Left lobe of liver (tissue), 2 donors: ENCODE measurements around the gene ZNF557. TPM values are rescaled to one million over a fixed set of nuclear protein-coding genes. Genes with fewer than 3 reads are reported as not detected.
"Not testable (repeated sequence)": the region's sequence is repeated elsewhere in the genome, so short reads cannot be mapped to it uniquely, and the experiment has no call there.

Experiments used
- ATAC-seq: fragments of 200-7000 bp; cut with Tn5 transposase; one replicate; pipeline ENCODE4 v1.9.1; 2020; ENCODE audit warnings: mild to moderate bottlenecking, moderate library complexity
- DNase-seq: peaks from one replicate; pipeline ENCODE4 v3.0.0-alpha.2; 2020; ENCODE audit warnings: low spot score
- total RNA-seq: library from RNA; stranded (reverse); gene quantifications from one replicate; pipeline ENCODE4 v1.2.1, GENCODE V29; 2021
- donor health status: DM: no; HTN: no; CAD: no; lungs with moderate emphysema.
- donor health status: DM: no; HTN: yes; CAD: no.

Gene ZNF557
- 3.0 TPM for total RNA-seq

- ATAC-seq (peak; percentile 98), DNase-seq (peak; percentile 99)
Measured at GRCh38 chr19:7069042-7069903, at the start of gene ZNF557. Gene ZNF557, plus strand, starts transcription at chr19:7069703. Its CDS starts 5,372 bp downstream, at chr19:7075075.

- DNase-seq, ATAC-seq: not testable (repeated sequence)
Measured at GRCh38 chr19:7021331-7021730, 48.2 kb upstream of the ZNF557 start, which contains the start of gene MBD3L2B. Gene MBD3L2B, minus strand, starts transcription at chr19:7021431. Its CDS starts 34 bp downstream, at chr19:7021397.

DNA sequence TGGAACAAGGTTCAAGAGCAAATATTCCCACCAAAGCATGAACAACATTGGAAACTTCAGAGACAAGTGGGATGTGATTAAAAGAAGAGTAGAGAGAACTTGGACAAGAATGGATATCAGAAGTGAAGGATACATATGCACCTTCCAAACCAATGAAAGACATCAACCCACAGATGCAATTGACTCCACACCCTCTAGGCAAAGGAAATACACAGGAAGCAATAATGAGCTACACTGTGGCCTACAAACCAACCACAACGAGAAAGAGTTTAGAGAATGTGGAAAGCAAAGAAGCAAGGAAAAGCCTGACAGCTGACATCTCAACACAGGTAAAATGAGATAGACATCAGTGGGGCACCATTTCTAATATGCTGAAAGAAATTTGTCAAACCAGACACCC lies 40.7 kb upstream of the ZNF557 start:
- not testable (repeated sequence) for ATAC-seq, DNase-seq

DNA sequence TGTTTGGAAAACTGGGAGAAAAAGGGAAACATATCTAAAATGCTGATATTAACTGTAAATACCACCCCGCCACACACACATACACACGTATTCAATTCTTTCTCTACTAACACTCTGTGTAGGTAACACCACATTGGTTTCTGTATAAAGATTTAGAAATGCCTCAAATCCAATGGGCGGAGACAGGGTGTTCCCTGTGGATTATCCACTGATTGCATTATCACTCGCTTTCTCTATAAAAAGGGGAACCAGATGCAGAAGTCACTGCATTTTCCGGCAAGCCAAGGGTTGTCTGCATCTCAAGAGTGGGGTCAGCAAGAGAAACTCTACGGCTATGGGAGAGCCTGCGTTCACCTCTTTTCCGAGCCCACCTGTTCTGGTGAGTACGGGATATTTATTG lies 39.2 kb upstream of the ZNF557 start, which contains the start of gene MBD3L5:
Gene MBD3L5, plus strand, starts transcription at position 301 of the 400 bp plus-strand sequence. Its CDS starts 34 bp downstream, at position 335.
- DNase-seq, ATAC-seq: not testable (repeated sequence)

GRCh38 chr19:7040079-7040478 lies 29.4 kb upstream of the ZNF557 start, which contains the start of gene MBD3L4:
Gene MBD3L4, minus strand, starts transcription at chr19:7040179. Its CDS starts 35 bp downstream, at chr19:7040144.
- not testable (repeated sequence) for ATAC-seq, DNase-seq

DNA sequence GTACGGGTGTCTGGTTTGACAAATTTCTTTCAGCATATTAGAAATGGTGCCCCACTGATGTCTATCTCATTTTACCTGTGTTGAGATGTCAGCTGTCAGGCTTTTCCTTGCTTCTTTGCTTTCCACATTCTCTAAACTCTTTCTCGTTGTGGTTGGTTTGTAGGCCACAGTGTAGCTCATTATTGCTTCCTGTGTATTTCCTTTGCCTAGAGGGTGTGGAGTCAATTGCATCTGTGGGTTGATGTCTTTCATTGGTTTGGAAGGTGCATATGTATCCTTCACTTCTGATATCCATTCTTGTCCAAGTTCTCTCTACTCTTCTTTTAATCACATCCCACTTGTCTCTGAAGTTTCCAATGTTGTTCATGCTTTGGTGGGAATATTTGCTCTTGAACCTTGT lies 27.9 kb upstream of the ZNF557 start:
- ATAC-seq, DNase-seq: not testable (repeated sequence)

DNA sequence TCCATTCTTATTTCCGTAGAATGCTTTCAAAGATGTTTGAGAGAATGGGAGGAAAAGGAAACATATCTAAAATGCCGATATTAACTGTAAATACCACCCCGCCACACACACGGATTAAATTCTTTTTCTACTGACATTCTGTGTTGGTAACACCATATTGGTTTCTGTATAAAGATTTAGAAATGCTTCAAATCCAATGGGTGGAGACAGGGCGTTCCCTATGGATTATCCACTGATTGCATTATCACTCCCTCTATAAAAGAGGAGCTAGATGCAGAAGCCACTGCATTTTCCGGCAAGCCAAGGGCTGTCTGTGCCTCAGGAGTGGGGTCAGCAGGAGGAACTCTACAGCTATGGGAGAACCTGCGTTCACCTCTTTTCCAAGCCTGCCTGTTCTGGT lies 20.5 kb upstream of the ZNF557 start, which contains the start of gene MBD3L2:
Gene MBD3L2, plus strand, starts transcription at position 301 of the 400 bp plus-strand sequence. Its CDS starts 53 bp downstream, at position 354.
- not testable (repeated sequence) for ATAC-seq, DNase-seq

GRCh38 chr19:7051421-7051820 lies 18.1 kb upstream of the ZNF557 start:
- not testable (repeated sequence) for DNase-seq, ATAC-seq

- not testable (repeated sequence) for DNase-seq, ATAC-seq
Measured at GRCh38 chr19:7052896-7053295, 16.6 kb upstream of the ZNF557 start.

DNA sequence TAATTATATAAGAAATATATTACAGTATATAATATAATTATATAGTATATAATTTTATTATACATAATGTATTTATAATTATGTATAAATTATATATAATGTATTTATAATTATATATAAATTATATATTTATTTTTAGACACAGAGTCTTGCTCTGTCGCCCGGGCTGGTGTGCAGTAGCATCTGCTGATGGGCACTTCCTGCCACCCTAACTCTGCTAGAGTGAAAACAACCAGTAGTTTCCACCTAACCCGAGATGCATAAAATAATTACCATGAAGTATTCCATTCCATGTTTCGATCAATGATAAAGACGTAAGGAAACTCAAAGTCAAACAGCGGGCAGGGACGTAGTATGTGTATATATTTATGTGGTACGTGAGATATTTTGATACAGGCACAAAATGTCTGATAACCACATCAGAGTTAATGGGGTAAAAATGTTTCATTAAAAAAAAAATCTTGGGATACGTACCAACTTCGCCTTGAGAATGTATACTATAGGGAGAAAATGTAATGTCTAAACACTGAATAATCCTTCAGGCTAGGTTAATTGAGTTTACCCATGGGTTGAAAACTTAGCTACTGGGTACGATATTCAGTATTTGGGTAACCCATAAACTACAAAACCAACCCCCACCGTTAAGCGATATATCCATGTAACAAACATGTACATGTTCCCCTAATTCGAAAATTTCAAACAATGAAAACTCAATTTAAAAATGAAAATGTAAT lies 14.7 kb upstream of the ZNF557 start:
- not testable (repeated sequence) for DNase-seq, ATAC-seq

- DNase-seq, ATAC-seq: not testable (repeated sequence)
Measured at GRCh38 chr19:7055679-7056078, 13.8 kb upstream of the ZNF557 start.

- DNase-seq, ATAC-seq: not testable (repeated sequence)
Measured at GRCh38 chr19:7056371-7056770, 13.1 kb upstream of the ZNF557 start.

DNA sequence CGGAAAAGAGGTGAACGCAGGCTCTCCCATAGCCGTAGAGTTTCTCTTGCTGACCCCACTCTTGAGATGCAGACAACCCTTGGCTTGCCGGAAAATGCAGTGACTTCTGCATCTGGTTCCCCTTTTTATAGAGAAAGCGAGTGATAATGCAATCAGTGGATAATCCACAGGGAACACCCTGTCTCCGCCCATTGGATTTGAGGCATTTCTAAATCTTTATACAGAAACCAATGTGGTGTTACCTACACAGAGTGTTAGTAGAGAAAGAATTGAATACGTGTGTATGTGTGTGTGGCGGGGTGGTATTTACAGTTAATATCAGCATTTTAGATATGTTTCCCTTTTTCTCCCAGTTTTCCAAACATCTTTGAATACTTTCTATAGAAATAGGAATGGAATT lies 10.9 kb upstream of the ZNF557 start, which contains the start of gene MBD3L3:
Gene MBD3L3, minus strand, starts transcription at position 101 of the 400 bp plus-strand sequence. Its CDS starts 71 bp downstream, at position 30.
- not testable (repeated sequence) for DNase-seq

GRCh38 chr19:7059977-7060376 lies 9.5 kb upstream of the ZNF557 start:
- not testable (repeated sequence) for DNase-seq, ATAC-seq

More for the DNA sequence above, 10.9 kb upstream of the ZNF557 start, which contains the start of gene MBD3L3:
- not testable (repeated sequence) for ATAC-seq

GRCh38 chr19:7063339-7063738 lies 6.2 kb upstream of the ZNF557 start:
- no peak for DNase-seq
- no peak for ATAC-seq

DNA sequence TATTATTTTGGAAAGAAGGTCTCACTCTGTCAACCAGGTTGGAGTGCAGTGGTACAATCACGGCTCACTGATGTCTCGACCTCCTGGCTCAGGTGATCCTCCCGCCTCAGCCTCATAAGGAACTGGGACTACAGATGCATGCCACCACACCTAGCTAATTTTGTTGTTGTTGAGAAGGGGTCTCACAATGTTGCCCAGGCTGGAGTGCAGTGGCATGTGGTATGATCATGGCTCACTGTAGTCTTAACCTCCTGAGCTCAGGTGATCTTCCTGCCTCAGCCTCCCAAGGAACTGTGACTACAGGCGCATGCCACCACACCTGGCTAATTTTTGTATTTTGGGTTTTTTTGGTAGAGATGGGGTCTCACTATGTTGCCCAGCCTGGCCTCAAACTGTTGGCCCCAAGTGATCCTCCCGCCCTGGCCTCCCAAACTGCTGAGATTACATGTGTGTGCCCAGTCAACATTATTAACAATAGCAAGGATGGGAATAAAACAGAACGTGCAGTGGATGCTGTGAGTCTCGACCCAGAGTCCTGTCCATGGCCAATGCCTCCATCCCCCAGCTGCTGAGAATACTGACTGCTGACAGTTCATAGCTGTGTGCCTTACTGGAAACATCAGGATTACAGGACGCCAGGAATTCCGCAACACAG lies 5.6 kb upstream of the ZNF557 start:
- DNase-seq = no peak
- ATAC-seq = no peak

DNA sequence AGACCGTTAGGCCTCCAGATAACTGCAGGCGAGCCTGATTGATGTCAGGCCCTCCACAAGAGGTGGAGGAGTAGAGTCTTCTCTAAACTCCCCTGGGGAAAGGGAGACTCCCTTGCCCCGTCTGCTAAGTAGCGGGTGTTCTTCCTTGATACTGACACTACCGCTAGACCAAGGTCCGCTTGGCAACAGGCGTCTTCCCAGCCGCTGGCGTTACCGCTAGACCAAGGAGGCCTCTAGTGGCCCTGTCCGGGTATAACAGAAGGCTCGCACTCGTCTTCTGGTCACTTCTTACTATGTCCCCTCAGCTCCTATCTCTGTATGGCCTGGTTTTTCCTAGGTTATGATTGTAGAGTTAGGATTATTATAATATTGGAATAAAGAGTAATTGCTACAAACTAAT lies 2.4 kb upstream of the ZNF557 start:
- ATAC-seq, DNase-seq: not testable (repeated sequence)

- DNase-seq (no peak), ATAC-seq (no peak)
Measured at GRCh38 chr19:7067716-7068115, 1.8 kb upstream of the ZNF557 start.

DNA sequence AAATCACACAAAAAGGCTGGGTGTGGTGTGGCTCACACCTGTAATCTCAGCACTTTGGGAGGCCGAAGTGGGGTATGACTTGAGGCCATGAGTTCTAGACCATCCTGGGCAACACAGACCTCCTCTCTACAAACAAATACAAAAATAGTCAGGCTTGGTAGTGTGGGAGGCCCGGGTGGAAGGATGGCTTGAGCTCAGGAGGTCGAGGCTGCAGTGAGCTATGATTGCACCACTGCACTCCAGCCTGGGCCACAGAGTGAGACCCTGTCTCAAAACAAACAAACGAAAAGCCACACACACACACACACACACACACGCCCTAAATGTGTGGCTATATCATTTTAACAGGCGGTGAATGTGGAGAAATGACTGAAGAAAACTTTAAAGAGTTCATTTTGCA lies 904 bp upstream of the ZNF557 start:
- DNase-seq = no peak
- ATAC-seq = no peak

DNA sequence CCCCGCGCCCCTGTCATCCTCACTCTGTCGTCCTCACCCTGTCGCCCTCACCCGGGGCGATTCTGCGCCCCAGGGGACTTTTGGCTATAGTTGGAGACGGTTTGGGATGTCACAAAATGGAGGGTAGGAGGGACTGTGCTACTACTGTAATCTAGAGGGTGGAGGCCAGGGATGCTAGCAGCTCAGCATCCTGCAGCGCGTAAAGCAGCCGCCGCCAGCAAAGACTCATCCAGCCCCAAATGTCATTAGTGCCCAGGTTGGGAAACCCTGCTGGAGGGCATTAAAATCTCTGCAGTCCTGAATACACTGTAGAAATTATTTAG lies 362 bp downstream of the ZNF557 start:
- ATAC-seq (no peak), DNase-seq (no peak)
